Measurements from ENCODE around the gene COX5A.
A peak's percentile ranks its signal among the peaks of the same experiment; 100 is the strongest.
"Not testable (repeated sequence)": the region's sequence is repeated elsewhere in the genome, so short reads cannot be mapped to it uniquely, and the experiment has no call there.

The COX5A gene

DNA sequence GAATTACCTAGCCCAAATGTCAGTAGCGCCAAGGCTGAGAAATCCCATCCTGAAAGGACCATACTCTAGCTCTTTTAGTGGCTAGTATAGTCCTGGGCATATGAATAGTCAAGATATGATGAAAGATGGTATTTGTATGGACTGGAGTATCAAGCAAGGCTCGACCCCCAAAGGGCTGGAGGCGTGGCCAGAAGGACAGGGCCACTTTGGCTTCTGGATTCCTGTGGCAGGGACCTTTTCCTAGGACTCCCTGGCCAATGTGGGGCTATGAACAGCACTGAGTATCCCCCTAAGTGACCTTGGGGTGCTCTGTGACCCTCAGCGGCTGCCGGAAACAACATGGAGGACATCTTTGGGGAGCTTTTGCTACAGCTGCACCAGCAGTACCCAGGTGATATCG lies 42.0 kb downstream of the COX5A start:
- DNase-seq, result no peak

- DNase-seq, result not testable (repeated sequence)
Observed at GRCh38 chr15:74894383-74894782, 43.5 kb downstream of the COX5A start.

GRCh38 chr15:74893627-74894026 lies 44.2 kb downstream of the COX5A start:
- no peak for DNase-seq

DNA sequence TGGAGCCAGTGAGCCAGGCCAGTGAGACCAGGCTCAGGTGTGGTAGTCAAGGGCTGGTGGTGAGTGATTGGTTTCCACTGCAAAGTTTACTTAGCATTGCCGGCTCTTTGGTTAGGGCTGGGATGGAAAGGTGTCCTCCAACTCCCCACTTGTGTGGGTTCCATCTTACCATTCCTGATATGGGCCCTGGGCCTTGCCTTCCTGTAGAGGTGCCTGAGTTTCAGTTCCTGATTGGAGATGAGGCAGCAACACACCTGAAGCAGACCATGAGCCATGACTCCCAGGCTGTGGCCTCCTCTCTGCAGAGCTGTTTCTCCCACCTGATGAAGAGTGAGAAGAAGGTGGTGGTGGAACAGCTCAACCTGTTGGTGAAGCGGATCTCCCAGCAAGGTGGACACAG lies 44.9 kb downstream of the COX5A start:
- no peak for DNase-seq

DNA sequence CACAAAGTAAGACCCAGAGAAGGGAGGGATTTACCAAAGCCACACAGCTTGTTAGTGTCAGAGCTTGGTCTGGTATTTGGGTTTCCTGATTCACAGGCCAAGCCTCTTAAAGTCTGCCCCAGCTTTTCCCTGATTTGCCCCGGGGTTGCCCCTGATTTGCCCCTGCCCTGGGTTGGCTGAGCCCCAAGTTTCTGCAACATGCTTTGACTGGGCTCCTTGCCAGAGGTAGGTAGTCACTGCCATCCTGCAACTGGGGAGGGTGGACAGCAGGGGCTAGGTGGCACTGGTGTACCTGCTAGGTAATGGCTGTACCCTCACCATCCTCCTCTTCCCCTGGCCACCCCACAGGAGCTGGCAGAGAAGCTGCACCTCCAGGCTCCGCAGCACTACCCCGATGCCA lies 45.6 kb downstream of the COX5A start:
- DNase-seq, result no peak

- no peak for DNase-seq
Observed at GRCh38 chr15:74891469-74891868, 46.4 kb downstream of the COX5A start.

DNA sequence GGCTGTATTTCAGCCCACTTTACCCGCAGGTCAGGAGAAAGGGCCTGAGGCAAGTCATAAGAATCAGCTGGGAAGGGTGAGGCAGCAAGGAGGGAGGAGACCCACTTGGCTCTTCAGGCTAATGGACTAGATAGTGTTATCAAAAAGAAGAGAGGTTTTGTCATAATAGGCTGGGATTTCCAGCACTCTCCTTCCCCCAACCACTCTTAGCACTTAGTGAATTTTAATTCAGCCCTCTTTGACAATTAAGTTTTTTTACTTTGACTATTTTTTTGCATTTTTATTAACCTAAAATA lies 47.3 kb downstream of the COX5A start:
- no peak for DNase-seq

DNA sequence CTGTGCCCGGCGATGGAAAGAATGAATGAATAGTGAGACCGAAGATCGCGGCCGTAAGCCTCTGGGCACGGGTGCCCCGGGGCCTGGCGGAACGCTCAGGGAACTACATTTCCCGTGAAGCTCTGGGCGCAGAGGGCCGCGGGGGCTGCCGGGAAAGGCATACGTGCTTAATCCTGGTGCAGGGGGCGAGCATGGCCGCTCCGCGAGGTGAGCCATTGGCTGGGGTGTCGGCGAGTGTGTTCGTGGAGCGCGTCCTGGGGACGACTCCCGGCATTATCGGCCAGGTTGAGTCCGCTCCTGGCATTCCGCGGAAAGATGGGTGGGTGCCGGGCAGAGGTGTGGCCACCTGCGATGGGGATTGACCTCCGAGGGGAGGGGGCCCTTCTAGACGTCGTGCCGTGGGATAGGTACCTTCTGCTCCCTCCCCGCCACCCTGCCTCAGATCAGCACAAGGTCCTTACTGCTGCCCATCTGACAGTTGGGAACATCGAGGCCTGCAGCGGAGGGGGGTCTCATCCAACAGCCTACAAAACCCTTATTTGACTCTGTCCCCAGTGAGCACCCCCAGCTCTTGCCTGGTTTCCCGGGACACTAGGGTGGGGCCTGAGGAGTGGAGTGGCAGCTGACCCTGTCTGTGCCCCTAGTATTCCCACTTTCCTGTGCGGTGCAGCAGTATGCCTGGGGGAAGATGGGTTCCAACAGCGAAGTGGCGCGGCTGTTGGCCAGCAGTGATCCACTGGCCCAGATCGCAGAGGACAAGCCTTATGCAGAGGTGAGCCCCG lies 47.8 kb downstream of the COX5A start, which contains the start of gene MPI:
TSS of gene MPI (plus strand) at position 160 of the 782 bp plus-strand sequence. CDS start at position 192, 32 bp downstream.
- peak; percentile 85 for DNase-seq

- no peak for DNase-seq
Observed at GRCh38 chr15:74889390-74889882, 48.4 kb downstream of the COX5A start.

GRCh38 chr15:74888716-74889115 lies 49.2 kb downstream of the COX5A start:
- no peak for DNase-seq

DNA sequence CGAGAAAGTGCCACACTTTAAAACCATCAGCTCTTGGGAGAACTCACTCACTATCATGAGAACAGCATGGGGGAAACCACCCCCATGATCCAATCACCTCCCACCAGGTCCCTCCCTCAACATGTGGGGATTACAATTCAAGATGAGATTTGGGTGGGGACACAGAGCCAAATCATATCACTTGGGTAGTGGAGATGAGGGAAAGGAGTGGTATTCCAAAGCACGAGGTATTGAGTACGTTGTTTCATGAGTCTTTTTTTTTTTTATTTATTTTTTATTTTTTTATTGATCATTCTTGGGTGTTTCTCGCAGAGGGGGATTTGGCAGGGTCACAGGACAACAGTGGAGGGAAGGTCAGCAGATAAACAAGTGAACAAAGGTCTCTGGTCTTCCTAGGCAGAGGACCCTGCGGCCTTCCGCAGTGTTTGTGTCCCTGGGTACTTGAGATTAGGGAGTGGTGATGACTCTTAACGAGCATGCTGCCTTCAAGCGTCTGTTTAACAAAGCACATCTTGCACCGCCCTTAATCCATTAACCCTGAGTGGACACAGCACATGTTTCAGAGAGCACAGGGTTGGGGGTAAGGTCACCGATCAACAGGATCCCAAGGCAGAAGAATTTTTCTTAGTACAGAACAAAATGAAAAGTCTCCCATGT lies 50.2 kb downstream of the COX5A start:
- not testable (repeated sequence) for DNase-seq

DNA sequence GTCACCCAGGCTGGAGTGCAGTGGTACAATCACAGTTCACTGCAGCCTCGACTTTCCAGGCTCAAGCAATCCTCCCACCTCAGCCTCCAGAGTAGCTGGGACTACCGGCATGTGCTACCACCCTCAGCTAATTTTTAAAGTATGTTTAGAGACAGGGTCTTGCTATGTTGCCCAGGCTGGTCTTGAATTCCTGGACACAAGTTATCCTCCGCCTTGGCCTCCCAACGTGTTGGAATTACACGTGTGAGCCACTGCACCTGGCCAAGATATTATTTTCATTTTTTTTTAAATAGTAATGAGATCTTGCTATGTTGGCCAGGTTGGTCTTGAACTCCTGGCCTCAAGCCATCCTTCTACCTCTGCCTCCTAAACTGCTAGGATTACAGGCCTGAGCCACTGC lies 52.4 kb downstream of the COX5A start:
- no peak for DNase-seq

DNA sequence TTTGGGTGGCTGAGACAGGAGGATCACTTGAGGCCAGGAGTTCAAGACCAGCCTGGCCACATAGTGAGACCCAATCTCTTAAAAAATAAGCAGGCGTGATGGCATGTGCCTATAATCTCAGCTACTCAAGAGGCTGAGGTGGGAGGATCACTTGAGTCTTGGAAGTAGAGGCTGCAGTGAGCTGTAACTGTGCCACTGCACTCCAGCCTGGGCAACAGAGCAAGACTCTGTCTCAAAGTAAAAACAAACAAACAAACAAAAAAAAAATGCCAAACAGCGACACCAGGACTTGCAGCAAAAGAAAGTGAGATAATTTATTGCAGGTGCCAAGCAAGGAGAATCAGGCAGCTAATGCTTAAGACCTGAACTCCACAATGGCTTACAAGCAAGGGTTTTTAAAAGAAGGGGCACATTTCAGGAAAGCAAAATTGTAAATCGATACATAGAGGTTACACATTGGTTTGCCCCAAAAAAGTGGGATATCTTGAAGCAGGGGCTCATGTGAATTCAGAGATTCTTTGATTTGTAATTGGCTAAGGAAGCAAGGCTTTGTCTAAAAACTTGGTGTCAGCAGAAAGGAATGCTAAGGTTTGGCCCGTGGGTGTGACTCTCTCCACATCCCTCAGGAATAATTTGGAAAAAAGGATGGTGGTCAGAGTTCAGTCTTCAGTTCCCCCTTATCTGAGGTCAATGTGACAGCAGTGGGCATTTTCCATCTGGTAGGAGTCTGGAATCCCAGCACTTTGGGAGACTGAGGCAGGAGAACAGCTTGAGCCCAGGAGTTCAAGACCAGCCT lies 53.2 kb downstream of the COX5A start:
- DNase-seq, result no peak

DNA sequence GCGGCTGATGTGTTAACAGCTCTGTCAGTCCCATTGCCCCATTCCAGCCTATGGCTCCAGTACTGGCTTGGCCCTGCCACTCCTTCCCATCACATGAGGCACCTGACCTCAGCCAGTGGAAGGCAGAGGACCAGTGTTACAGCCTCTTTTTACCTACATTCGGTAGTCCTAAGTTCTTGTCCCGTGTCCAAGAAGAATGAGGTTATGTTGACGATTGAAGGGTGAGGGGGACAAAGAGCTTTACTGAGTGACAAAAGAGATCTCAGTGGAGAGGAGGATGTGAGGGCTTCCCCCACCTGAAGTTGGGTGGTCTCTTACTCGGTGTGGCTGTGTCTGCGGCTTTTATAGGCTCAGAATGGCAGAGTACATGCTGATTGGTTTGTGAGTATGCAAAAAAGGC lies 55.3 kb downstream of the COX5A start:
- DNase-seq, result no peak

GRCh38 chr15:74878273-74878672 lies 59.6 kb downstream of the COX5A start:
- DNase-seq, result no peak

DNA sequence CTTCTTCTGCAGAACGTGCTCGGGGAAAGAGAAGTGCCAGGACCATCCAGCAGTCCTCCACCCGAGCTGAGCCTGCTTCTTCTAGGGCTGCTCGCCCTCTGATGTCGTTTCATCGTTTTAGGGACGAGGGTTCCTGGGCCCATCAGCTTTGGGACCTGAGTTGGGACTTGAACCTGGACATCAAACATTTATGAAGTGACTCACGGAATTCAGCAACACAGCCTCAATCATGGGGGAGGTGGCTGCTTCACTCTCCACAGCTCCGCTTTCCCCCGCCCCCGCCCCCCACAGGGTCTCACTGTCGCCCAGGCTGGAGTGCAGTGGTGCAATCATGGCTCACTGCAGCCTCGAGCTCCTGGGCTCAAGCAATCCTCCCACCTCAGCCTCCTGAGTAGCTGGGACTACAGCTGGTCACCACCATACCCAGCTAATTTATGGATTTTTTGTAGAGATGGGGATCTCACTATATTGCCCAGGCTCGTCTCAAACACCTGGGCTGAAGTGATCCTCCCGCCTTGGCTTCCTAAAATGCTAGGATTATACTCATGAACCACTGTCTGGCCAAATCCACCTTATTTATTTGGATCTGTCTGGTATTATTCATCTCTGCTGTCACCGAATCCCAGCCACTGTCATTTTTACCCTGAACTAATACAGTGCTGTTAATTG lies 64.0 kb downstream of the COX5A start:
- no peak for DNase-seq

DNA sequence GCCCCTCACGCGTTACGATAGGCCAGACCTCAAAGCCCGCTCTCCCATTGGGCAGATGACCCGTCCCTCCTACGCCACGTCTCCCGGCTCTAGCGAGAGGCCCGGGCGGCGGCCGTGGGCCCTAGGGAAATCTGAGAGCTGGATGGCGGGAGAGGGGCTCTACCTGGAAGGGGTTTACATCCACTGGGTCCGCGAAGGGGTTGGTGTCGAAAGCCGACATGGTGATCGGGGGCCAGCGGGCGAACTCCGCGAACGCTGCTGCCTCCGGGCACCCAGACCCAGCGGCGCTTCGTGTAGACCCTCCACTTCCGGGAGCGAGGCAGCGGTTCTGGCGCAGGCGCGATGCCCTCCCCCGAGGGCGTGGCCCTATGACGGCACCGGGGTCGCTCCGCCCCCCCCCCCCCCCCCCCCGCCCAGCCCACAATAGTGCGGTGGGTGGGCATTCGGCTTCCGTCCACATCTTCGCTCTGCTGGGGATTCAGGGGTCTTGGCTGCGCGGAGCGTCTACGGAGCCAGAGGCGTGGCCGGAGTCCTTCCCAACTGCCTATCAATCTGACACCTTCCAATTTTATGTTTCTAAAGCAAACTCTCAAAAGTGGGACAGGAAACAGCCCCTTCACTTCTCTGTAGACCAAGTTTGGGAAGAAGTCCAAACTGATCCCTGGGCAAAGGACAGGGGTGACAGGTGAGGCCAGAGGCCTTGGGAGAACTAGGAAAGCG lies 64.7 kb downstream of the COX5A start, which contains the start of gene SCAMP2:
TSS of gene SCAMP2 (minus strand) at position 330 of the 720 bp plus-strand sequence. CDS start at position 220, 110 bp downstream.
- peak; percentile 86 for DNase-seq

- DNase-seq, result no peak
Observed at GRCh38 chr15:74872702-74873035, 65.2 kb downstream of the COX5A start.

- no peak for DNase-seq
Observed at GRCh38 chr15:74870436-74871215, 67.2 kb downstream of the COX5A start.
